NCI-H2196 treated with DMSO at 0.1 percent for 48 hours (cell line): ENCODE results near the gene CAMKK1.

Source experiments
- DNase-seq: peaks from one replicate; lab custom pipeline; 2025; ENCODE audit not compliant: unreplicated experiment; lab: John Stamatoyannopoulos, UW

The CAMKK1 gene

GRCh38 chr17:3918372-3919122, 25.7 kb upstream of the CAMKK1 start:
- DNase-seq, result no peak

DNA sequence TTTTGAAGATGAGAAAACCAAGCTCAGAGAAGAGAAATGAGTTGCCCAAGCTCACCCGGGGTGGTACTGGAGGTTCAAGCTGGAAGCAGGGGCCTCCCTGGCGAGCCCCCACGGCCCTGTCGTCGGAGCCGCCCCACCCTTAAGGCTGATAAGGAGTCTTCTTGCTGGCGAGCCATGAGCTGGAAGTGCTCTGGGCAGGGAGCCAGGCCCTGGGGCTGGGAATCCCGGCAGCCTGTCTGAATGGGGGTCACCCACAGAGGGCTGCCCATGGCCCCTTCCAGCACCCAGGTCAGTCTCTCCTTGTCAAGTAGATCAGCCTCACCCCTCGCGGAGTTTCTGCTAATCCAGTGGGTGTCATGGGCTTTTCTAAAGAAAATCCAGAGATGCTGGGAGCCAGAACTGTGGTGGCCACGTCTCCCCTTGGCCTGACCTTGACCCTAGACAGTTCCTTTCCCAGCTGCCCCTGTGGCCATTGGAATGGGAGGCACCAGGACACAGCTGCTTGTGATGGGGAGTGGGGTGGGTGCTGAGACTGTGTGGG, 24.6 kb upstream of the CAMKK1 start:
- DNase-seq, result no peak

GRCh38 chr17:3916825-3917224, 24.0 kb upstream of the CAMKK1 start:
- no peak for DNase-seq

DNA sequence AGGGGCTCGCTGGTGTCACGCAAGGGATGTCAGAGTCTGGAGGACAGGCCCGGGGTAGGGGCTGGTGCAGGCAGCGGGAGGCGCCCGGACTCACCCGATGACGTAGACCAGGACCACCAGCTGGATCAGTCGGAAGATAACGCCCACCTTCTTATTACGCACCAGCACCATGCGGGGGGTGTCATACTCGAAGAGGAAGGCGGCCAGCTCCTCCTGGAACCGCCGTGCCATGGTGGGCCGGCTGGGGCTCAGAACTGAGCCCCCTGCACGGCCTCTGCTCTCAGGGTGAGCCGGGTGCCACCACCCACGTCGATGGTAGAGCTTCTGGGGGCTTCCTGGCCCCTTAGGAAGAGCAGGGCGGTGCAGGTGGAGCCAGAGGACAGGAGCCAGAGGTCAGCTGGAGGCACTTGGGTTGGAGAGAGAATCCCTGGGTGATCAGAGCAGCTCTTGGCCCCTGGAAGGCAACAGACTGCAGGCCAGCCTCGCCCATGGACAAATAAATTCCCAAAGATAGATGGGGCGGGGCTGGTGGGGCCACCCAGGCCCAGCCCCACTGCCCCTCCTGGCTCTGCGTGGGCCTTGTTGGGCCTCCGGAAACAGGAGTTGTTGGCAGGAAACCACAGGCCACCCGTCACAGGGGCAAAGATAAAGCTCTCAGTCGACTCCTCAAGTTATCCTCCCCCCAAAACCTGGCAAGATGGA, 23.3 kb upstream of the CAMKK1 start, which contains the start of gene P2RX1:
P2RX1 (minus strand) TSS at position 471 of the 702 bp plus-strand sequence; CDS start at position 231, 240 bp downstream.
- no peak for DNase-seq

DNA sequence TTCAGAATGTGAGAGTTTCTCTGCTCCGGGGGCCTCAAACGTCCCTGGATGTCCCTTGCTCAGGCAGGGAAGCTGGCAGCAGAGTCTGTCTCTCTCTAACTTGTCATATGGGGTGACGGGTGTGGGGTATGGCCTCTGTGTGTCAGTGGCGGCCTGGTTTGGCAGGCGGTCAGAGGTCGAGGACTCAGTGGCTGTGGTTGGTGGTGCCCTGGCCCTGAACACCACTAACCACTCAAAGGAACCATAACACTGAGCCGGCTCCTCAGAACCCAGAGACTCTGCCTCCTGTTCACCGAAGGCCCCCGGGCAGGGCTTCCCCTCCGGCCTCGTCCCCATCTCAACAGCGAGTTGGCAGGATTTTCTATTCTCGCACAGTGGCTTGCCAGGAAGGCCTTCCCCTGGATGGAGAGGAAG, 22.7 kb upstream of the CAMKK1 start:
- no peak for DNase-seq

- no peak for DNase-seq
Observed at GRCh38 chr17:3914312-3914670, 21.4 kb upstream of the CAMKK1 start.

GRCh38 chr17:3913531-3914311, 20.9 kb upstream of the CAMKK1 start:
- DNase-seq, result peak; percentile 19

DNA sequence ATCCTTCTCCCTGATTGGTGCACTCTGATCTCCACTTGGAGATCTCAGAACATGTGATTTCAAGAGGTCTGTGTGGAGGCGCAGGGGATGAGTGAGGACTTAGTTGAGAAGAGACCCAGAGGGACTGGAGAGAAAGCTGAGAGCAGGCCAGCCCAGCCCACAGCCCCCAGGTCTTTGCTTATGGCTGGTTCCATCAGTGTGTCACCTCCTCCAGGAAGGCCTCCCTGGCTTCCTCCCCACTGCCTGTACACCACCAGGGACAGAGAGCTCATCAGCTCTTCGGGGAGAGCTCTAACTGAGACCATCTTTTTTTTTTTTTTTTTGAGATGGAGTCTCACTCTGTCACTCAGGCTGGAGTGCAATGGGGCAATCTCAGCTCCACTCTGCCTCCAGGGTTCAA, 20.0 kb upstream of the CAMKK1 start:
- no peak for DNase-seq

- no peak for DNase-seq
Observed at GRCh38 chr17:3911271-3912053, 18.6 kb upstream of the CAMKK1 start.

DNA sequence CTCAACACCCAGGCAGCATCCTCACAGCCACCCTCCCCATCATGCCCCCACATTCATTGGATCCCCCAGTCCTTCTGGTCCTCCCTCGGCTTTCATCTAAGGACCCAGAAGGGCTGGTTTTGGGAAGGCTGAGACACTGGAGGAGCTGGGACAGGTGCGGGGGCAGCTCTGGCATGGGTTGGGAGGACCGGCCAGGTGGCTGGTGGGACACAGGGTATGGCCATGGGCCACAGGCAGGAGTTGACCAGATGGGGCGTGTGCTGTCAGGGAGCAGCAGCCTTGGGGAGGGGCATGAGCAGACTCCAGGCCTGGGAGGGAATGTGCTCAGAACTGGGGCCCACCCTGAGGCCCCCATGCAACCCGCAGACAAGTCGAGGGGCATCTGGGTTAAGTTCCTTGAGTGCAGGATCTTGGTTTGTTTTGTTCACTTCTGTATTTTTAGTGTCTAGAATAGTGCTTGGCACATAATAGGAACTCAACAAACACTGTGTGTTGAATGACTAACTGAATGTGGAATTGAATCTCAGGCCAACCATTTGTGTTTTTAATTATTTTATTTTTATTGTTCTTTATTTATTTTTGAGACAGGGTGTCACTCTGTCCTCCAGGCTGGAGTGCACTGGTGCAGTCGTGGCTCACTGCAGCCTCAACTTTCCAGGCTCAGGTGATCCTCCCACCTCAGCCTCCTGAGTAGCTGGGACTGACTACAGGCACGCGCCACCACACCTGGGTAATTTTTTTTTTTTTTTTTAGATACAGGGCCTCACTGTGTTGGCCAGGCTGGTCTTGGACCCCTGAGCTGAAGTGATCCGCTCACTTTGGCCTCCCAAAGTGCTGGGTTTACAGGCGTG, 17.8 kb upstream of the CAMKK1 start:
- no peak for DNase-seq

DNA sequence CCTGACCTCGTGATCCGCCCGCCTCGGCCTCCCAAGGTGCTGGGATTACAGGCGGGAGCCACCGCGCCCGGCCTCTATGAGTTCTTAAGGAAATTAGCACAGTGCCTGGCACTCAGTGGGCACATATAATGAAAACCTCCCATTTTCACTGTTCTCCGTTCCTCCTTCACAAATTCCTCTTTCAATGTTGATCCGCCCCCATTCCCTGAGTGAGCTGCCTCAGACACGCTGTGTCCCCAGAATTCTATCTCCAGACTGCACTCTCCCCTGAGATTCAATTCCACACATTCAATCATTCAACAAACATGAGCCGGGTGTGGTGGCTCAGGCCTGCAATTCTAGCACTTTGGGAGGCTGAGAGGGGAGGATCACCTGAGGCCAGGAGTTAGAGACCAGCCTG, 16.4 kb upstream of the CAMKK1 start:
- no peak for DNase-seq

DNA sequence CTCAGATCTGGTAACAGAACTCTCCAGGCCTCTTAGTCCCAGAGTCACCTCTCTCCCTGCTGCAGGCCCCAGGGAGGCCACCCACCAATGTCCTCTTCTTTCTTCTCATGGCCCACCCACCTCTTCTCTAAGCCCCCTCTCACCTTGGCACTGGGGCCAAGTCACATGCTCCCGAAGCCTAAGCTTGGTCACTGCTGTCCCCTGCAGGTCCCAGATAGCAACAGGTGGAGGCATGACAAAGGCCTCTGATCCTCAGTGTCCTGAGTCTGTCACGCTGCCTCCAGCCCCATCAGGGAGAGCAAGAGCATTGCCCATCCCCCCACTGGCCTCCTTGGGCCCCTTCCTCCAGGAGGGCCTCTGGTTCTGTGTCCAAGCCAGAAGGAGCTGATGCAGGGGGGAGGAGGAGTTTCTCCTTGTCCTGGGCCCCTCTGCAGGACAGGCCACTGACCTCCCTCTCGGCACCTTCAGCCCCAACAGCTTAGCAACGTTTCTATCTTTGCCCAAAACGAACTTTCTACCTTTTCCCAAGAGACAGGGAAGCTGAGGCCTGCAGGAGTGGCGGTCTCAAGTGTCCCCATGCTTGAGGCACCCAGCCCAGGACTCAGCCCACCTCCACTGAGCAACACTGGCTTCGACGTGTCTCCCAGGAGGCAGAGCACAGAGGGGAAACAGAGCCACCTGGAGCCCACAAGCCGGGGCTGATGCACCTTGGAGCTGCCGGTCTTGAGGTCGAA, 14.8 kb upstream of the CAMKK1 start:
- no peak for DNase-seq

DNA sequence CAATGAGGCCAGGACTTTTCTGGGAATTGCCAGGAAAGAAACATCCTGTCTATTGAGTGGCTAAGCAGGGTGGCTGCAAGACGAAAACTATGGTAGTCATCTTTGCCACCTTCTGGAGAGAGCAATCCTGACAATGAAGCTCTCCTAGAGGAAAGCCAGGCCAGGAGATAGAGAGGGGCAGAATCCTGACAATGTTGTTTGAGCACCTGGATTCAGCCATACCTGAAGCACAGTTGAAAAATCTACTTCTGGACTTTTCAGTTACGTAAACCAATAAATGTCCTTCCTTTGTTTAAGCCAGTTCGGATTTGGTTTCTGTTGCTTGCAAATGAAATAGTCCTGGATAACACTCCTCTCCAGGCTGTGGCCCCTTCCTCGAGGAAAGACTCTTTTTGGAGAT, 14.0 kb upstream of the CAMKK1 start:
- no peak for DNase-seq

- DNase-seq, result no peak
Observed at GRCh38 chr17:3905017-3905520, 12.2 kb upstream of the CAMKK1 start.

- DNase-seq, result no peak
Observed at GRCh38 chr17:3904501-3904900, 11.6 kb upstream of the CAMKK1 start.

DNA sequence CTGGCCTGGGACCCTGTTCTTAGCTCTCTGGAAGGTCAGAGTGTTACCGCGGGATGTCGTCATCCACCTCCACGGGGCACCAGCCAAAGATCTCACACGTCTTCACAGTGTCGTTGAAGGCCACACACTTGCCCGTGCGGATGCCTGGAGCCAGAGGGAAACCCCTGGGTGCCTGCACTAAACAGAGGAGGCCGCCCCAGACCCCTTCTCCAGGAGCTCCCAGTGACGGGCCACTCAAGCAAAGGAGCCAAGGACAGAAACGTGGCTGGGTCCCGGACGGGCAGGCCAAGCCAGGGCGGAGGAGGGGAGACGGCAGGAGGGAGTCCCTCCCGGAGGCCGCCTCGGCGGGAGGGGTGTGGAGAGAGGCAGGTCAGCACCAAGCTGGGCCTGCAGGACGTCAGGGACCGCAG, 11.0 kb upstream of the CAMKK1 start:
- no peak for DNase-seq

DNA sequence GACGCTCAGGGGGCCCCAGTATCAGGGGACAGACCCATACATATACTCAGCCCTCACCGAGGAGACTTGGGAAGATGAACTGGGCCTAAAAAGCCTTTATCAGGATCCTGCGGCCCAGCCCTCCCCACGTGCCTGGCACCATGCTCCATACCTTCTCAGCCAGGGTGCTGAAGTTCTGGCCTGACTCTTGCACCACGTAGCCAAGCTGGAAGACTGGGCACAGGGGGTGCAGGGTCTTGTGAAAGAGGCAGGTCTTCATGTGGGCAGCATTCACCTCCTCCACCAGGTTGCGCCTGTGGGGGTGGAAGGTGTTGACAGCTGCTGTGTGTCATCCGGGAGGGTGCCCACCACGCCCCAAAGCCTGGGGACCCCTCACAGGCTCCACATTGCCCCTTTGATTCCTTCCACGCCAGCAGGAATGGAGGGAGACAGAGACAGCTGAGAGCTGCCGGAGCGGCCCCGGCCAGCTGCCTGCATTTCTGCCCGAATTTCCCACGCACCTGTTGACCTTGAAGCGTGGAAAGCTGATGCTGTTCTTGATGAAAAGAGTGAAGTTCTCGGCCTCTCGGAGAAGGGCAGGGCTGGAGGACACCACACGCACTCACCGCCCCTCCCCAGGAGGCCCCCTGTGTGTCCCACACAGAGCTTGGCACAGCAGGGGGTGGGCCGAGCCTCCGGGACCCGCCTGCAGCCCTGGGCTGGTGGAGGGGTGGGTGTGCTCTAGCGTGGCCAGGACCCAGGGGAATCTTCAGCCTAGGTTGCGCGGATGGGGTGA, 10.4 kb upstream of the CAMKK1 start:
- no peak for DNase-seq

GRCh38 chr17:3900646-3901045, 7.8 kb upstream of the CAMKK1 start:
- no peak for DNase-seq
